HCT116 (cell line): ENCODE measurements around the gene NPL.

Experiments
- CEBPB ChIP-seq: IDR thresholded peaks from 2 replicates; pipeline ENCODE4 v1.6.1; 2012; ENCODE audit warnings: low read depth
- CTCF ChIP-seq, 3 experiments: fragments of 200-600 bp in 1 of 3; sonication (generic) in 1 of 3; IDR thresholded peaks in 2 of 3; conservative IDR thresholded peaks in 1 of 3; 2 replicates each; pipeline ENCODE4 v1.5.1; 2012 to 2017; ENCODE audit warnings: low read depth in 2 of 3, low read length in 2 of 3, antibody characterized with exemption in 1 of 3, borderline replicate concordance in 1 of 3, control low read depth in 1 of 3, mild to moderate bottlenecking in 1 of 3, mixed read lengths in 1 of 3, mixed run types in 1 of 3, moderate library complexity in 1 of 3; ENCODE audit not compliant: insufficient read depth in 1 of 3
- EZH2phosphoT487 ChIP-seq: fragments of 200-600 bp; IDR thresholded peaks from 2 replicates; pipeline ENCODE4 v1.6.1; 2018; ENCODE audit warnings: antibody characterized with exemption, borderline replicate concordance
- FOSL1 ChIP-seq: IDR thresholded peaks from 2 replicates; pipeline ENCODE4 v1.6.1; 2012; ENCODE audit warnings: low read depth
- POLR2AphosphoS5 ChIP-seq: IDR thresholded peaks from 2 replicates; pipeline ENCODE4 v1.6.1; 2011; ENCODE audit warnings: mild to moderate bottlenecking, low read depth, low read length, moderate library complexity
- SIN3A ChIP-seq: IDR thresholded peaks from 2 replicates; pipeline ENCODE4 v1.6.1; 2012; ENCODE audit warnings: low read depth
- SP1 ChIP-seq: IDR thresholded peaks from 2 replicates; pipeline ENCODE4 v1.6.1; 2012; ENCODE audit warnings: low read depth
- YY1 ChIP-seq: IDR thresholded peaks from 2 replicates; pipeline ENCODE4 v1.6.1; 2011; ENCODE audit warnings: low read length, low read depth, moderate library complexity, mild to moderate bottlenecking; ENCODE audit not compliant: insufficient replicate concordance; ENCODE audit errors: extremely low read depth
- ZFX ChIP-seq: fragments of 450-650 bp; IDR thresholded peaks from 2 replicates; pipeline ENCODE4 v1.6.1; 2017
- TF ChIP-seq, protein P1 (sequence below): IDR thresholded peaks from 2 replicates; pipeline ENCODE4 v1.6.1; 2012

- TF ChIP-seq YY1 (no peak), CTCF (IDR thresholded peaks at IDR 0.05 in 2 of 3, conservative IDR thresholded peaks at IDR 0.05 in 1 of 3; ENCODE audit: borderline replicate concordance in 1 of 3, insufficient read depth in 1 of 3, low read depth in 2 of 3, low read length in 2 of 3) (peak in 2 of 3 experiments; percentile 25 to 48; a peak in 3 of 6 replicates), ZFX (no peak), FOSL1 (no peak), SP1 (no peak), CEBPB (no peak), SIN3A (no peak), POLR2AphosphoS5 (no peak), EZH2phosphoT487 (no peak)
- TF ChIP-seq, protein P1, sequence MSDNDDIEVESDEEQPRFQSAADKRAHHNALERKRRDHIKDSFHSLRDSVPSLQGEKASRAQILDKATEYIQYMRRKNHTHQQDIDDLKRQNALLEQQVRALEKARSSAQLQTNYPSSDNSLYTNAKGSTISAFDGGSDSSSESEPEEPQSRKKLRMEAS = no peak
Measured at GRCh38 chr1:182771187-182771984, 18.2 kb upstream of the NPL start.
